Tongue (tissue), 2 donors: ENCODE measurements around the gene GZMH. TPM values are rescaled to one million over a fixed set of nuclear protein-coding genes. Genes with fewer than 3 reads are reported as not detected.
"Not testable (repeated sequence)": the region's sequence is repeated elsewhere in the genome, so short reads cannot be mapped to it uniquely, and the experiment has no call there.

Source experiments
- DNase-seq: peaks from one replicate; pipeline ENCODE4 v3.0.0-alpha.2; 2015
- total RNA-seq: library from RNA; depleted of rRNA; stranded (reverse); fragments of >200 nt; gene quantifications from one replicate; pipeline ENCODE4 v1.2.3, GENCODE V29; 2014

GZMH gene
- not detected for total RNA-seq

GRCh38 chr14:24609655-24610344, at the start of gene GZMH:
TSS of gene GZMH (minus strand) at chr14:24609685. CDS start at chr14:24609613, 72 bp downstream.
- DNase-seq, result no peak

- not testable (repeated sequence) for DNase-seq
These were observed 38.9 kb upstream of the GZMH start for GRCh38 chr14:24648361-24648760.

- DNase-seq, result no peak
These were observed 30.4 kb upstream of the GZMH start for GRCh38 chr14:24639905-24640304.

GRCh38 chr14:24639270-24639669, 29.8 kb upstream of the GZMH start:
- no peak for DNase-seq

GRCh38 chr14:24634158-24634557, 24.7 kb upstream of the GZMH start, which contains the start of gene GZMB:
TSS of gene GZMB (minus strand) at chr14:24634190. CDS start at chr14:24634160, 30 bp downstream.
- no peak for DNase-seq

- no peak for DNase-seq
These were observed 23.9 kb upstream of the GZMH start for GRCh38 chr14:24633353-24633752.

- no peak for DNase-seq
These were observed 23.3 kb upstream of the GZMH start for GRCh38 chr14:24632761-24633160.

GRCh38 chr14:24632336-24632735, 22.9 kb upstream of the GZMH start:
- no peak for DNase-seq

- no peak for DNase-seq
These were observed 22.4 kb upstream of the GZMH start for GRCh38 chr14:24631749-24632335.

- peak; percentile 84 for DNase-seq
These were observed 21.5 kb upstream of the GZMH start for GRCh38 chr14:24630872-24631477.

GRCh38 chr14:24630087-24630871, 20.8 kb upstream of the GZMH start:
- no peak for DNase-seq

- no peak for DNase-seq
These were observed 20.0 kb upstream of the GZMH start for GRCh38 chr14:24629521-24629920.

GRCh38 chr14:24613747-24614146, 4.3 kb upstream of the GZMH start:
- no peak for DNase-seq

- DNase-seq, result no peak
These were observed 3.8 kb upstream of the GZMH start for GRCh38 chr14:24613241-24613640.

- peak; percentile 26 for DNase-seq
These were observed 2.7 kb upstream of the GZMH start for GRCh38 chr14:24612196-24612595.

GRCh38 chr14:24607635-24608514, 1.6 kb downstream of the GZMH start:
- no peak for DNase-seq

- no peak for DNase-seq
These were observed 2.4 kb downstream of the GZMH start for GRCh38 chr14:24607081-24607480.

GRCh38 chr14:24606297-24606696, 3.2 kb downstream of the GZMH start:
- no peak for DNase-seq

GRCh38 chr14:24605435-24606190, 3.9 kb downstream of the GZMH start:
- peak; percentile 12 for DNase-seq

- DNase-seq, result no peak
These were observed 12.1 kb downstream of the GZMH start for GRCh38 chr14:24597403-24597802.
